Measurements from ENCODE around the gene OPCML. TPM values are rescaled to one million over a fixed set of nuclear protein-coding genes. Genes with fewer than 3 reads are reported as not detected.

Gene OPCML
- polyA plus RNA-seq, 3 donors, result not detected

DNA sequence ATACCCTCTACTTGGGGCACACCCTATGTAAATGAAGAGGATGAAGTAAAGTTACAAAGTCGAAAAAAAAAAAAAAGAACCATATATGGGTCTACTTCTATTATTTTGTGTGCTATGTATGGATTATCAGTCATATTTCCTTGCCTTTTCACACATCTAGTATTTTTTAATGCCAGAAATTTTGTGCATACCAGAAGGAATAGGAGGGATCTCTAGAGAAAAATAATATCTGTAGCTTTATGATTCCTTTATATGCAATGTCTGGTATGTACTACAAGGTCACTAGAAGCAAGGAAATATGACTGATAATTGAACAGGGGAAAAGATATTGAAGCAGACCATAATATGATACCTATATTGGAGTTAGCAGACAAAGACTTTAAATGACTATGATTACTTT is 713.4 kb downstream of the OPCML start:
- intact Hi-C loops (cut with micrococcal nuclease), result no loop called here
- no peak overlapping the region for H3K27ac ChIP-seq (ENCODE audit: low read depth in 1 of 2, low read length in 2 of 2)
- WGBS (ENCODE audit: insufficient coverage), result no CpG with 5 or more reads among the region's 1 CpG

GRCh38 chr11:132817387-132817786 is 714.9 kb downstream of the OPCML start:
- Histone ChIP-seq H3K4me2 (replicated peaks; ENCODE audit: extremely low read depth, low read length, poor library complexity, severe bottlenecking) (no peak overlapping the region), H3K9ac (ENCODE audit: insufficient read depth, low read length, poor library complexity, severe bottlenecking) (no peak overlapping the region), H3K9me3 (replicated peaks in 1 of 2; ENCODE audit: control insufficient read depth in 1 of 2, insufficient read depth in 1 of 2, low read length in 2 of 2) (no peaks in the 10 kb centered on the region), H3K27me3 (ENCODE audit: control insufficient read depth in 2 of 2, insufficient read depth in 2 of 2, low read length in 2 of 2) (no peaks in the 10 kb centered on the region), H2AFZ (ENCODE audit: insufficient read depth, low read depth, low read length, poor library complexity, severe bottlenecking) (no peak overlapping the region), H3K4me3 (replicated peaks in 1 of 3; ENCODE audit: low read depth in 2 of 3, low read length in 3 of 3) (no peak overlapping the region), H3K36me3 (replicated peaks in 1 of 2; ENCODE audit: control insufficient read depth in 1 of 2, insufficient read depth in 2 of 2, low read length in 2 of 2) (no peaks in the 10 kb centered on the region), H3K4me1 (ENCODE audit: control insufficient read depth in 1 of 2, insufficient read depth in 2 of 2, low read length in 2 of 2) (no peaks in the 10 kb centered on the region), H3K79me2 (ENCODE audit: insufficient read depth, low read length) (no peaks in the 10 kb centered on the region), H4K20me1 (ENCODE audit: insufficient read depth, low read length) (no peaks in the 10 kb centered on the region), H3K27ac (ENCODE audit: low read depth in 1 of 2, low read length in 2 of 2) (no peak overlapping the region)
- H3K27ac Mint-ChIP-seq, result no peak overlapping the region
- H3K27me3 Mint-ChIP-seq (ENCODE audit: low read depth in 3 of 3), result no peaks in the 10 kb centered on the region
- intact Hi-C loops (cut with micrococcal nuclease), result no loop called here
- H3K9me3 Mint-ChIP-seq, result peaks cover 0 to 2% (median 0%) of the 10 kb centered on the region in 7 donors
- TF ChIP-seq, protein P1, sequence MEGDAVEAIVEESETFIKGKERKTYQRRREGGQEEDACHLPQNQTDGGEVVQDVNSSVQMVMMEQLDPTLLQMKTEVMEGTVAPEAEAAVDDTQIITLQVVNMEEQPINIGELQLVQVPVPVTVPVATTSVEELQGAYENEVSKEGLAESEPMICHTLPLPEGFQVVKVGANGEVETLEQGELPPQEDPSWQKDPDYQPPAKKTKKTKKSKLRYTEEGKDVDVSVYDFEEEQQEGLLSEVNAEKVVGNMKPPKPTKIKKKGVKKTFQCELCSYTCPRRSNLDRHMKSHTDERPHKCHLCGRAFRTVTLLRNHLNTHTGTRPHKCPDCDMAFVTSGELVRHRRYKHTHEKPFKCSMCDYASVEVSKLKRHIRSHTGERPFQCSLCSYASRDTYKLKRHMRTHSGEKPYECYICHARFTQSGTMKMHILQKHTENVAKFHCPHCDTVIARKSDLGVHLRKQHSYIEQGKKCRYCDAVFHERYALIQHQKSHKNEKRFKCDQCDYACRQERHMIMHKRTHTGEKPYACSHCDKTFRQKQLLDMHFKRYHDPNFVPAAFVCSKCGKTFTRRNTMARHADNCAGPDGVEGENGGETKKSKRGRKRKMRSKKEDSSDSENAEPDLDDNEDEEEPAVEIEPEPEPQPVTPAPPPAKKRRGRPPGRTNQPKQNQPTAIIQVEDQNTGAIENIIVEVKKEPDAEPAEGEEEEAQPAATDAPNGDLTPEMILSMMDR (IDR thresholded peaks at IDR 0.05), result no peak
- no peak overlapping the region for H3K4me3 Mint-ChIP-seq
- no peaks in the 10 kb centered on the region for H3K36me3 Mint-ChIP-seq
- WGBS (ENCODE audit: insufficient coverage), result no CpG with 5 or more reads among the region's 1 CpG
- H3K4me1 Mint-ChIP-seq, result no peaks in the 10 kb centered on the region
- no peak for DNase-seq

More for the DNA sequence above, 713.4 kb downstream of the OPCML start:
- Mint-ChIP-seq H3K27me3 (ENCODE audit: low read depth in 3 of 3) (no peaks in the 10 kb centered on the region), H3K27ac (no peak overlapping the region), H3K4me1 (no peaks in the 10 kb centered on the region), H3K9me3 (peaks cover 0 to 2% (median 0%) of the 10 kb centered on the region in 7 donors), H3K4me3 (no peak overlapping the region), H3K36me3 (no peaks in the 10 kb centered on the region)
- Histone ChIP-seq H3K9ac (ENCODE audit: insufficient read depth, low read length, poor library complexity, severe bottlenecking) (no peak overlapping the region), H2AFZ (ENCODE audit: insufficient read depth, low read depth, low read length, poor library complexity, severe bottlenecking) (no peak overlapping the region), H3K4me2 (replicated peaks; ENCODE audit: extremely low read depth, low read length, poor library complexity, severe bottlenecking) (no peak overlapping the region), H3K4me3 (replicated peaks in 1 of 3; ENCODE audit: low read depth in 2 of 3, low read length in 3 of 3) (no peak overlapping the region), H3K9me3 (replicated peaks in 1 of 2; ENCODE audit: control insufficient read depth in 1 of 2, insufficient read depth in 1 of 2, low read length in 2 of 2) (no peaks in the 10 kb centered on the region), H3K79me2 (ENCODE audit: insufficient read depth, low read length) (no peaks in the 10 kb centered on the region), H3K27me3 (ENCODE audit: control insufficient read depth in 2 of 2, insufficient read depth in 2 of 2, low read length in 2 of 2) (no peaks in the 10 kb centered on the region), H4K20me1 (ENCODE audit: insufficient read depth, low read length) (no peaks in the 10 kb centered on the region), H3K4me1 (ENCODE audit: control insufficient read depth in 1 of 2, insufficient read depth in 2 of 2, low read length in 2 of 2) (no peaks in the 10 kb centered on the region), H3K36me3 (replicated peaks in 1 of 2; ENCODE audit: control insufficient read depth in 1 of 2, insufficient read depth in 2 of 2, low read length in 2 of 2) (no peaks in the 10 kb centered on the region)
- TF ChIP-seq, protein P1 (IDR thresholded peaks at IDR 0.05), result no peak
- DNase-seq, result no peak
